Measurements from ENCODE around the gene TMEM87B. TPM values are rescaled to one million over a fixed set of nuclear protein-coding genes. Genes with fewer than 3 reads are reported as not detected.

TMEM87B gene
- total RNA-seq, 1 experiment from 2014 or later, result 24.4 TPM

DNA sequence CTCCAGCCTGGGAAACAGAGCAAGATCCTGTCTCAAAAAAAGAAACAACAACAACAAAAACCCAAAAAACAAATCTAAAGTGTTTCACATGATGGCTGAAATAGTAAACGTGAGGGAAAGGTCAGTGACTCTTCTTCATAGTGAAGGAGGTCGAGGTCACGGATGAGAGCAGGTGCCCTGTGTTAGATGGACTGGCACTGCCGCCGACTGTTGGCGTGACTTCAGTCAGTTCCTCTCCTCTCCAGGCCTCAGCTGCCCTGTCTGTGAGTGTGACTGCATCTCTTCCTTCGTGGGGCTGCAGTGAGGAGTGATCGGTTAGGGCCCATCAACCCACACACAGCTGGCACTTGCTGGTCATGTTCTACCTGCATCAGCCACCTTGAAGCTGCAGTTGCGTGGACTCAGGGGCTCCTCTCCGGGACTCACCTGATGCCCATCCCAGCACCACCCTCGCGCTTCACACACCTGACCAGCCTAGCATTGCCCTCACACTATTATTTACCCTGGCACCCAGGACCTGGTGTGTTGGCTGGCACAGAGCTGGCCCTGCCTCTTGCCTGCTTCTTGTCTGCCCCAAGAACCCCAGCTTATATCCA, 30.1 kb upstream of the TMEM87B start:
- BruUV-seq (replicated peaks), result no TSS peak
- TF ChIP-seq, protein P1, sequence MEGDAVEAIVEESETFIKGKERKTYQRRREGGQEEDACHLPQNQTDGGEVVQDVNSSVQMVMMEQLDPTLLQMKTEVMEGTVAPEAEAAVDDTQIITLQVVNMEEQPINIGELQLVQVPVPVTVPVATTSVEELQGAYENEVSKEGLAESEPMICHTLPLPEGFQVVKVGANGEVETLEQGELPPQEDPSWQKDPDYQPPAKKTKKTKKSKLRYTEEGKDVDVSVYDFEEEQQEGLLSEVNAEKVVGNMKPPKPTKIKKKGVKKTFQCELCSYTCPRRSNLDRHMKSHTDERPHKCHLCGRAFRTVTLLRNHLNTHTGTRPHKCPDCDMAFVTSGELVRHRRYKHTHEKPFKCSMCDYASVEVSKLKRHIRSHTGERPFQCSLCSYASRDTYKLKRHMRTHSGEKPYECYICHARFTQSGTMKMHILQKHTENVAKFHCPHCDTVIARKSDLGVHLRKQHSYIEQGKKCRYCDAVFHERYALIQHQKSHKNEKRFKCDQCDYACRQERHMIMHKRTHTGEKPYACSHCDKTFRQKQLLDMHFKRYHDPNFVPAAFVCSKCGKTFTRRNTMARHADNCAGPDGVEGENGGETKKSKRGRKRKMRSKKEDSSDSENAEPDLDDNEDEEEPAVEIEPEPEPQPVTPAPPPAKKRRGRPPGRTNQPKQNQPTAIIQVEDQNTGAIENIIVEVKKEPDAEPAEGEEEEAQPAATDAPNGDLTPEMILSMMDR (conservative IDR thresholded peaks at IDR 0.05), result no peak
- TF ChIP-seq EZH2 (IDR thresholded peaks at IDR 0.05; ENCODE audit: low read depth), result no peak
- H3K9me2 ChIP-seq (ENCODE audit: insufficient read depth), result no peaks in the 10 kb centered on the region
- H3K79me2 ChIP-seq (ENCODE audit: low read depth), result no peaks in the 10 kb centered on the region
- ChIA-PET CTCF (no interaction called here), POLR2A (ENCODE audit: unreplicated experiment) (interaction anchor here (0.6 kb wide), 1 partner anchor 365 kb away, joined by 26 read pairs; no protein-coding TSS in a partner anchor)
- peaks cover 5% of the 10 kb centered on the region; the same call in 1 of the 2 replicates for H3F3A ChIP-seq (ENCODE audit: insufficient read depth, low read depth)
- no peak overlapping the region for H3K4me2 ChIP-seq
- no peak for DNase-seq
- no peak overlapping the region for H3K27ac ChIP-seq
- H3K9me3 ChIP-seq (ENCODE audit: insufficient read depth, low read depth), result no peaks in the 10 kb centered on the region
- H3K4me3 ChIP-seq, result no peak overlapping the region
- peaks cover 27% of the 10 kb centered on the region for H3K4me1 ChIP-seq (replicated peaks; ENCODE audit: insufficient read depth)
- H4K20me1 ChIP-seq (ENCODE audit: insufficient read depth), result no peaks in the 10 kb centered on the region
- intact Hi-C loops (cut with micrococcal nuclease; ENCODE audit: unreplicated experiment), result no loop called here
- H2AFZ ChIP-seq, result no peak overlapping the region
- H3K36me3 ChIP-seq (ENCODE audit: low read depth), result no peaks in the 10 kb centered on the region
- no peaks in the 10 kb centered on the region for H3K27me3 ChIP-seq (ENCODE audit: insufficient read depth, low read depth)

DNA sequence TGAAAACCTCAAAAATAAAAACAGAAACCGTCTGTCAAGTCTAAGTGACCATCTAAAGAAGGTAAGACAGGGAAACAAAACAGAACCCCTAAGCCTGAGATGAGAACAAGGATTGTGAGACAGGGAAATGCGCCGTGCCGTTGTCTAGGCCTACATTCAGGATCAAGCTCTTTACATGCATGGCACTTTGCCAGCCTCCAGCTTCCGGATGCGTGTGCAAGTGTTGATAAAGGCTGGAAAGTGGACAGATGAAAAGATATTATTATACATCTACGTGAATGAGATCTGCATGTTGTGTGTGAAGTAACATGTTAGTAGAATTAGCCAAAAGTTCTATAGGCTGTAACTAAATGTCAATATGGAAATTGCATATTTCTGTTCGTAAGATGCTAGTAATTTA, 28.6 kb upstream of the TMEM87B start:
- Histone ChIP-seq H3F3A (ENCODE audit: insufficient read depth, low read depth) (0 out of 2 replicates have a peak, but pooled peaks cover 4% of the 10 kb centered on the region), H3K27ac (no peak overlapping the region), H3K4me1 (replicated peaks; ENCODE audit: insufficient read depth) (peaks cover 20% of the 10 kb centered on the region), H3K79me2 (ENCODE audit: low read depth) (no peaks in the 10 kb centered on the region), H2AFZ (no peak overlapping the region), H3K4me2 (no peak overlapping the region), H3K9me3 (ENCODE audit: insufficient read depth, low read depth) (no peaks in the 10 kb centered on the region), H4K20me1 (ENCODE audit: insufficient read depth) (no peaks in the 10 kb centered on the region), H3K36me3 (ENCODE audit: low read depth) (no peaks in the 10 kb centered on the region), H3K4me3 (no peak overlapping the region), H3K27me3 (ENCODE audit: insufficient read depth, low read depth) (no peaks in the 10 kb centered on the region), H3K9me2 (ENCODE audit: insufficient read depth) (no peaks in the 10 kb centered on the region)
- no TSS peak for BruUV-seq (replicated peaks)
- intact Hi-C loops (cut with micrococcal nuclease; ENCODE audit: unreplicated experiment), result no loop called here
- POLR2A ChIA-PET (ENCODE audit: unreplicated experiment), result no interaction called here
- TF ChIP-seq, protein P1 (conservative IDR thresholded peaks at IDR 0.05), result no peak
- no peak for TF ChIP-seq EZH2 (IDR thresholded peaks at IDR 0.05; ENCODE audit: low read depth)
- DNase-seq, result no peak
- CTCF ChIA-PET, result no interaction called here

DNA sequence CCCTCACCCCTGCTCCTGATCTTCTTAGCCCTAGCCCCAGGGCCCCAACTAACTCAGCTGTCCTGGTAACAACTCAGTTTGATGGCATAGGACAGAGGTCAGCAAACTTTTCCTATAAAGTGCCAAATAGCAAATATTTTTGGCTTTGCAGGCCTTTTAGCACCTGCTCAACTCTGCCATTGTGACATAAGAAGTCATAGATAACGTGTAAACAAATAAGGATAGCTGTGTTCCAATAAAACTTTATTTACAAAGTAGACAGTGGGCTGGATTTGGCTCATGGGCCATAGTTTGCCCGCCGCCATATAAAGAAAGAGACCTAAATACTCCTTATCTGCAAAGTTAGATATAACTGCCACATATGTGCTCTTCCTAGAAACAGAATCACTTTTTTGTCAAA, 27.3 kb upstream of the TMEM87B start:
- ChIA-PET CTCF (no interaction called here), POLR2A (ENCODE audit: unreplicated experiment) (no interaction called here)

More for the DNA sequence above, 27.3 kb upstream of the TMEM87B start:
- Histone ChIP-seq H3K36me3 (ENCODE audit: low read depth) (no peaks in the 10 kb centered on the region), H4K20me1 (ENCODE audit: insufficient read depth) (no peaks in the 10 kb centered on the region), H3K9me3 (ENCODE audit: insufficient read depth, low read depth) (no peaks in the 10 kb centered on the region), H3K4me2 (no peak overlapping the region), H2AFZ (no peak overlapping the region), H3K9me2 (ENCODE audit: insufficient read depth) (no peaks in the 10 kb centered on the region), H3K4me1 (replicated peaks; ENCODE audit: insufficient read depth) (peaks cover 20% of the 10 kb centered on the region), H3F3A (ENCODE audit: insufficient read depth, low read depth) (peaks cover 7% of the 10 kb centered on the region; the same call in 1 of the 2 replicates), H3K79me2 (ENCODE audit: low read depth) (no peaks in the 10 kb centered on the region), H3K27ac (no peak overlapping the region), H3K4me3 (no peak overlapping the region), H3K27me3 (ENCODE audit: insufficient read depth, low read depth) (no peaks in the 10 kb centered on the region)
- intact Hi-C loops (cut with micrococcal nuclease; ENCODE audit: unreplicated experiment), result no loop called here
- no peak for DNase-seq
- no TSS peak for BruUV-seq (replicated peaks)
- no peak for TF ChIP-seq EZH2 (IDR thresholded peaks at IDR 0.05; ENCODE audit: low read depth)
- TF ChIP-seq, protein P1 (conservative IDR thresholded peaks at IDR 0.05), result no peak

Measured in PC-9 (cell line).